CD8-positive, alpha-beta memory T cell (primary cell): ENCODE data around the gene IQCK. TPM values are rescaled to one million over a fixed set of nuclear protein-coding genes. Genes with fewer than 3 reads are reported as not detected.

Experiments
- CTCF ChIA-PET: fragments of 350-600 bp; sonication (Branson Sonifier 250); formaldehyde crosslinking; loops from one replicate; lab custom pipeline; 2021; ENCODE audit warnings: antibody characterized with exemption; lab: Charles Lee
- POLR2A ChIA-PET: fragments of 350-600 bp; sonication (Branson Sonifier 250); formaldehyde crosslinking; loops from one replicate; lab custom pipeline; 2021; ENCODE audit warnings: antibody characterized with exemption; lab: Charles Lee
- DNase-seq, 5 donors: peaks; one replicate each; pipeline versions ENCODE4 v3.0.0 to v3.0.0-alpha.2; 2020 to 2022; ENCODE audit warnings: mixed read lengths in 1 of 5
- H3K27ac ChIP-seq: one replicate; pipeline ENCODE4 v1.7.0; 2013; ENCODE audit warnings: low read depth, mild to moderate bottlenecking, low read length, moderate library complexity
- H3K27me3 ChIP-seq: 2 replicates; pipeline ENCODE4 v1.7.0; 2013; ENCODE audit warnings: low read length, mild to moderate bottlenecking; ENCODE audit not compliant: insufficient read depth, poor library complexity, severe bottlenecking
- H3K36me3 ChIP-seq: 2 replicates; pipeline ENCODE4 v1.7.0; 2013; ENCODE audit warnings: mild to moderate bottlenecking, low read length, moderate library complexity; ENCODE audit not compliant: insufficient read depth
- H3K4me1 ChIP-seq: 2 replicates; pipeline ENCODE4 v1.7.0; 2013; ENCODE audit warnings: mild to moderate bottlenecking, low read length, moderate library complexity; ENCODE audit not compliant: insufficient read depth
- H3K4me3 ChIP-seq: 2 replicates; pipeline ENCODE4 v1.7.0; 2013; ENCODE audit warnings: mild to moderate bottlenecking, low read length
- H3K9me3 ChIP-seq: 2 replicates; pipeline ENCODE4 v1.7.0; 2013; ENCODE audit warnings: mild to moderate bottlenecking, low read length
- H3K27ac Mint-ChIP-seq, 8 donors: one replicate each; pipeline ENCODE4 v1.8.0; 2020 to 2021; ENCODE audit warnings: mixed read lengths in 8 of 8, mild to moderate bottlenecking in 6 of 8, inconsistent platforms in 3 of 8, moderate library complexity in 3 of 8
- H3K27me3 Mint-ChIP-seq, 2 donors: one replicate each; pipeline ENCODE4 v1.8.0; 2020 to 2021; ENCODE audit warnings: mixed read lengths in 2 of 2, mild to moderate bottlenecking in 1 of 2, moderate library complexity in 1 of 2
- H3K36me3 Mint-ChIP-seq, 3 donors: one replicate each; pipeline ENCODE4 v1.8.0; 2020 to 2021; ENCODE audit warnings: mixed read lengths in 3 of 3, inconsistent platforms in 1 of 3, mild to moderate bottlenecking in 1 of 3
- H3K4me1 Mint-ChIP-seq, 3 donors: one replicate each; pipeline ENCODE4 v1.8.0; 2020 to 2021; ENCODE audit warnings: mixed read lengths in 3 of 3, inconsistent platforms in 1 of 3, mild to moderate bottlenecking in 1 of 3
- H3K4me3 Mint-ChIP-seq, 7 donors: one replicate each; pipeline ENCODE4 v1.8.0; 2020 to 2021; ENCODE audit warnings: mixed read lengths in 7 of 7, mild to moderate bottlenecking in 6 of 7, moderate library complexity in 4 of 7, inconsistent platforms in 2 of 7
- H3K9me3 Mint-ChIP-seq, 5 donors: one replicate each; pipeline ENCODE4 v1.8.0; 2020 to 2022; ENCODE audit warnings: mixed read lengths in 5 of 5, mild to moderate bottlenecking in 3 of 5, moderate library complexity in 2 of 5, inconsistent platforms in 1 of 5
- polyA plus RNA-seq: library from polyadenylated mRNA; unstranded; fragments of 300-500 nt; fragmentation: Illumina TruSeq; gene quantifications from one replicate; pipeline ENCODE4 v1.2.3, GENCODE V29; 2021
- total RNA-seq, 2 experiments: library from RNA; stranded (reverse); gene quantifications; one replicate each; pipeline ENCODE4 v1.2.3, GENCODE V29; 2021

Gene IQCK
- total and polyA plus RNA-seq, 3 experiments from 2014 or later: 1.9 to 3.8 (median 2.6) TPM

DNA sequence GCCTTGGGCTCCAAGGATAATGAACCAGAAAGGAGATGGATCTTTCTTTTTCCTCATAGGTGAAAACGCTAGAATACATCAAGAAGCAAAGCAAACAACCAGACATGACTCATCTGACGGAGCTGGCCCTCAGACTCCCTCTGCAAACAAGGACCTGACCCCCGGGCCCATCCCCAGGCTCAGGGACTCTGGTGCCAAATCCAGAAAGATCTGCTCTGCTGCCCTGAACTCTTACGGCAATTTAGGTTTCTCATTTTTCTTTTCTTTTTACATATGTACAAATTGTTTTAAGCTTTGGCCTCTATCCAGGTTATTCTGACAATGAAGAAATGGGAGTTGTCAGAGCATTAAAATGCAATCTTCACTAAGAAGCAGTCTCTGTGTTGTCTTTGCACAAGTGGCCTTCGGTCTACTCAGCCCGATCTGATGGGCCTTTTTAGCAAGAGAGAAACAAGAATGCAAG lies 17.7 kb upstream of the IQCK start:
- peaks cover 5 to 66% (median 20%) of the 10 kb centered on the region in 3 donors for H3K36me3 Mint-ChIP-seq
- H3K9me3 Mint-ChIP-seq: no peaks in the 10 kb centered on the region
- H3K27ac ChIP-seq: no peak overlapping the region
- peaks cover 39% of the 10 kb centered on the region for H3K4me1 ChIP-seq
- peak overlapping the region in 5 of 8 donors; percentile 17 to 79 (median 43) for H3K27ac Mint-ChIP-seq
- POLR2A ChIA-PET: no interaction called here
- H3K4me3 ChIP-seq: no peak overlapping the region
- H3K4me3 Mint-ChIP-seq: no peak overlapping the region
- no peak for DNase-seq
- H3K27me3 Mint-ChIP-seq: no peaks in the 10 kb centered on the region
- CTCF ChIA-PET: no interaction called here
- H3K9me3 ChIP-seq: no peaks in the 10 kb centered on the region
- H3K36me3 ChIP-seq: peaks cover 15% of the 10 kb centered on the region
- no peaks in the 10 kb centered on the region for H3K27me3 ChIP-seq
- H3K4me1 Mint-ChIP-seq: peaks cover 33 to 41% (median 37%) of the 10 kb centered on the region in 3 donors

DNA sequence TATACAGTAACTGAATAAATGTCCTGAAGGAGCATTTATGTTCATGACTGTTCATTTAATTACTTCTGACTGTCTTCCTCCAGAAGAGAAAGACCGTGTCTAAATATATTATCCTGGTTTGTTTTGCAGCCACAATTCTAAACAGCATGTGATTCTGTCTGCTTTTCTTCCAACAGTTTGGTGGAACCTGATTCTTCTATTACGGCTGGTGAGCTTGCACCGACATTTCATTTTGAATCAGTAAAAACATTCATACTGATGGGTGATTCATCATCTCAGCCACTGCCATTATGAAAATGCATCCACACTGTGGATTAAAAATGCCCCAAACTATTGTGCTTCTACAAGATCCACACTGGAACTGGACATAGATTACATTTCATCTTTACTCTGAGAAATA lies 17.0 kb upstream of the IQCK start:
- H3K36me3 Mint-ChIP-seq: peaks cover 8 to 73% (median 20%) of the 10 kb centered on the region in 3 donors
- H3K4me1 ChIP-seq: peaks cover 31% of the 10 kb centered on the region
- H3K4me1 Mint-ChIP-seq: peaks cover 30 to 35% (median 32%) of the 10 kb centered on the region in 3 donors
- CTCF ChIA-PET: no interaction called here
- no peak for DNase-seq
- POLR2A ChIA-PET: no interaction called here
- H3K27ac ChIP-seq: no peak overlapping the region
- H3K36me3 ChIP-seq: peaks cover 17% of the 10 kb centered on the region
- H3K9me3 ChIP-seq: no peaks in the 10 kb centered on the region
- H3K4me3 ChIP-seq: no peak overlapping the region
- H3K9me3 Mint-ChIP-seq: no peaks in the 10 kb centered on the region
- H3K27ac Mint-ChIP-seq: peak overlapping the region in 3 of 8 donors; percentile 2 to 79 (median 43)
- no peak overlapping the region for H3K4me3 Mint-ChIP-seq
- no peaks in the 10 kb centered on the region for H3K27me3 Mint-ChIP-seq
- H3K27me3 ChIP-seq: no peaks in the 10 kb centered on the region

DNA sequence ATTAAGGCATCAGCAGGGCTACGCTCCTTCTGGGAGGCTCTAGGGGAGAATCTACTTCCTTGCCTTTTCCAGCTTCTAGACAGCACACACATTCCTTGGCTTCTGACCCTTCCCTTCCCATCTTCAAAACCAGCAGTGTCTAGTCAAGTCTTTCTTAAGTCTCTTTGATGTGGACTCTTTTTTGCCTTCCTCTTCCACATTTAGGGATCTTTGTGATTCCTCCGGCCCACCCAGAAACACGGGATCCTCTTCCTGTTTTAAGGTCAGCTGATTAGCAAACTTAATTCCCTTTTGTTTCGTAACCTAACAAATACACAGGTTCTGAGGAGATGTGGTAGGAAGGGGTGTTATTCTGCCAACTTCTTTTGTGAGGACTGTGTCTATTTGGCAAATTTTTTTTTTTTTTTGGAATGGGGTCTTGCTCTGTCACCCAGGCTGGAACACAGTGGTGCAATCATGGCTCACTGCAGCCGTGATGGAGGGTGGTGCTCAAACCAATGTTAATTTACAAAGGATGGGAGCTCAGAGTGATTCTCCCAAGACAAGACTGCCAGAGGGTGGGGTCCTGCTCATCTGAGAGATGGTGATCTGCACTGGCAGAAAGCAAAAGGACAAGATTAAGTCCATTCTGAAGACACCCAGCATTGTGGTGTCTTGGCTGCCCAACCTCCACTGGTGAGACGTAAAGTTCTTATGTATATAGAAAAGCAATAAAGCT lies 14.7 kb upstream of the IQCK start:
- H3K27me3 ChIP-seq: no peaks in the 10 kb centered on the region
- Mint-ChIP-seq H3K36me3 (peaks cover 8 to 87% (median 20%) of the 10 kb centered on the region in 3 donors), H3K9me3 (no peaks in the 10 kb centered on the region), H3K27me3 (no peaks in the 10 kb centered on the region), H3K27ac (peak overlapping the region in 5 of 8 donors; percentile 13 to 84 (median 60)), H3K4me3 (no peak overlapping the region), H3K4me1 (peaks cover 7 to 14% (median 13%) of the 10 kb centered on the region in 3 donors)
- POLR2A ChIA-PET: no interaction called here
- H3K4me1 ChIP-seq: peaks cover 9% of the 10 kb centered on the region
- no peak overlapping the region for H3K27ac ChIP-seq
- H3K4me3 ChIP-seq: no peak overlapping the region
- H3K9me3 ChIP-seq: no peaks in the 10 kb centered on the region
- CTCF ChIA-PET: no interaction called here
- H3K36me3 ChIP-seq: peaks cover 17% of the 10 kb centered on the region
- no peak for DNase-seq

- H3K27ac ChIP-seq: no peak overlapping the region
- H3K27me3 Mint-ChIP-seq: no peaks in the 10 kb centered on the region
- H3K9me3 Mint-ChIP-seq: no peaks in the 10 kb centered on the region
- no peak overlapping the region for H3K4me3 ChIP-seq
- no peaks in the 10 kb centered on the region for H3K27me3 ChIP-seq
- peak overlapping the region in 1 of 8 donors; percentile 32 for H3K27ac Mint-ChIP-seq
- peaks cover 11 to 85% (median 23%) of the 10 kb centered on the region in 3 donors for H3K36me3 Mint-ChIP-seq
- POLR2A ChIA-PET: interaction anchor here (0.6 kb wide), 1 partner anchor 48 kb away, joined by 8 read pairs; no protein-coding TSS in a partner anchor
- CTCF ChIA-PET: no interaction called here
- peaks cover 14% of the 10 kb centered on the region for H3K36me3 ChIP-seq
- H3K4me3 Mint-ChIP-seq: no peak overlapping the region
- H3K9me3 ChIP-seq: no peaks in the 10 kb centered on the region
- no peak for DNase-seq
- peaks cover 4 to 7% (median 6%) of the 10 kb centered on the region in 3 donors for H3K4me1 Mint-ChIP-seq
- H3K4me1 ChIP-seq: no peaks in the 10 kb centered on the region
These were observed 13.5 kb upstream of the IQCK start for GRCh38 chr16:19704321-19705145.

DNA sequence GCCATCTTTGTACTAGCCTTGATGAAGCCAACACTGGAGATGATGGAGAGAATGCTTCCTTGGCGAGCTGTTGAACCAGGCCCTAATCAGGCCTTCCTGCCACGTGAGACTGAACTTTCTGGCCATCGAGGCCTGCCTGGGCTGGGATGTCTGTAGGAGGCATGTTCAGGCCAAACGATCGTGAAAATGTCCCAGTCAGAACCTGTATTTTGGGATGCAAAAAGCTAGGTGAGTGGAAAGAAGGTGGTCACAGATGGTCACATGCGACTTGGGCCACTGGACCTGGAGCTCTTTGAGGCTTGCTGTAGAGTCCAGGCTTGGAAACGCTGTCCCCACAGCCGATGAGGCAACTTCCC lies 12.9 kb upstream of the IQCK start:
- ChIA-PET POLR2A (interaction anchor here (0.6 kb wide), 1 partner anchor 49 kb away, joined by 8 read pairs; no protein-coding TSS in a partner anchor), CTCF (no interaction called here)
- peaks cover 10 to 85% (median 27%) of the 10 kb centered on the region in 3 donors for H3K36me3 Mint-ChIP-seq
- no peaks in the 10 kb centered on the region for H3K4me1 ChIP-seq
- peaks cover 14% of the 10 kb centered on the region for H3K36me3 ChIP-seq
- H3K4me3 Mint-ChIP-seq: no peak overlapping the region
- no peak overlapping the region for H3K27ac ChIP-seq
- no peaks in the 10 kb centered on the region for H3K27me3 Mint-ChIP-seq
- H3K27me3 ChIP-seq: no peaks in the 10 kb centered on the region
- no peak for DNase-seq
- H3K4me3 ChIP-seq: no peak overlapping the region
- no peaks in the 10 kb centered on the region for H3K9me3 ChIP-seq
- no peaks in the 10 kb centered on the region for H3K9me3 Mint-ChIP-seq
- peaks cover 5 to 10% (median 5%) of the 10 kb centered on the region in 3 donors for H3K4me1 Mint-ChIP-seq
- peak overlapping the region in 1 of 8 donors; percentile 89 for H3K27ac Mint-ChIP-seq

DNA sequence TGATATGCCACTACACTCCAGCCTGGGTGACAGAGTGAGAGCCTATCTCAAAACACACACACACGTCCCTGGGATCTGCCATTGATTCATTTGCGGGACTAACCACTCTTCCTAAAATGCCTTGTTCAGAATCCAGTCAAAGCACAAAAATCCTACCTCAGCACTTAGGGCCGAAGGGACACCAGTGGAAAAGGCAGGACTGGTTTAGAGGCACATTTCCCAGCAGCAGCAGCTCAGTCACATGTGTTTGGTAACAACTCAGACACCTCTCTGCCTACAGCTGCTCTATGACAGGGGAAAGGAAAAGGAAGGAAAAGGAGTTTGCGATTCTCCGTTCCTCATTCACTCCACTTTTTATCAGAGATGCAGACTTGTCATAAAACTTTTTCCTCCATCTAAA lies 12.2 kb upstream of the IQCK start:
- Histone ChIP-seq H3K4me1 (no peaks in the 10 kb centered on the region), H3K27me3 (no peaks in the 10 kb centered on the region), H3K9me3 (no peaks in the 10 kb centered on the region), H3K27ac (no peak overlapping the region), H3K36me3 (peaks cover 14% of the 10 kb centered on the region), H3K4me3 (no peak overlapping the region)
- Mint-ChIP-seq H3K36me3 (peaks cover 5 to 84% (median 26%) of the 10 kb centered on the region in 3 donors), H3K27ac (peak overlapping the region in 1 of 8 donors; percentile 89), H3K4me1 (peaks cover 3 to 10% (median 5%) of the 10 kb centered on the region in 3 donors), H3K27me3 (no peaks in the 10 kb centered on the region), H3K4me3 (no peak overlapping the region), H3K9me3 (no peaks in the 10 kb centered on the region)
- DNase-seq: no peak
- CTCF ChIA-PET: no interaction called here
- POLR2A ChIA-PET: no interaction called here

DNA sequence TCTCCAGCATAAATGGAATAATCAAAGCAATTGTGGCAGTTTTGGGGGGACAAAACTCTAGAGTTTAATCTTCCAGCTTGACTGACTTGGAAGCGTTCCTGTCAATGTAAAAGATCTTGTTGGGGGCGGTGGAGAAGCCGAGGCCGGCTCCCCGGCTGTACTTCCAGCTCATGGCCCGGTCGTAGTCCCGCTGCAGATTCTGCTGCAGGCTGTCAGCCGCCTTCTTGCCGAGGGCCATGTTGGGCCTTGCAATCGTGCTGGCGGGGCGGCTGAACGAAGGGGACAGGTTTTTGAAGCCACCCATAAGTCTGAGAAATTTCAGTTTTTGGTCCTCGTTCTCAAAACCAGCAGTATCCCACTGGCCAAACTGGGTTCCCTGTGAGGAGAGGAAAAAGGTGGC lies 11.2 kb upstream of the IQCK start:
- Mint-ChIP-seq H3K27me3 (no peaks in the 10 kb centered on the region), H3K4me3 (no peak overlapping the region), H3K27ac (no peak overlapping the region), H3K36me3 (peaks cover 5 to 82% (median 26%) of the 10 kb centered on the region in 3 donors), H3K9me3 (no peaks in the 10 kb centered on the region), H3K4me1 (peaks cover 4 to 10% (median 8%) of the 10 kb centered on the region in 3 donors)
- Histone ChIP-seq H3K27ac (no peak overlapping the region), H3K4me3 (no peak overlapping the region), H3K9me3 (no peaks in the 10 kb centered on the region), H3K27me3 (no peaks in the 10 kb centered on the region), H3K4me1 (no peaks in the 10 kb centered on the region), H3K36me3 (peaks cover 19% of the 10 kb centered on the region)
- no peak for DNase-seq
- CTCF ChIA-PET: no interaction called here
- POLR2A ChIA-PET: interaction anchor here (0.6 kb wide), 1 partner anchor 15 kb away, joined by 3 read pairs; no protein-coding TSS in a partner anchor
